ENCODE data around the gene TYSND1.

Gene TYSND1

GRCh38 chr10:70186571-70186970, 40.1 kb upstream of the TYSND1 start:
- TF ChIP-seq POLR2AphosphoS5 (IDR thresholded peaks at IDR 0.05; ENCODE audit: low read depth, low read length) (no peak), TAF1 (IDR thresholded peaks at IDR 0.05; ENCODE audit: borderline replicate concordance, insufficient read depth, low read length) (no peak), REST (IDR thresholded peaks at IDR 0.05; ENCODE audit: insufficient read depth in 1 of 2, low read depth in 2 of 2, low read length in 2 of 2) (no peak), SIN3A (IDR thresholded peaks at IDR 0.05; ENCODE audit: borderline replicate concordance, insufficient read depth, low read length) (no peak), FOXP2 (optimal IDR thresholded peaks at IDR 0.05; ENCODE audit: borderline replicate concordance, extremely low read depth, extremely low read length, insufficient read depth) (no peak)

- TF ChIP-seq POLR2AphosphoS5 (IDR thresholded peaks at IDR 0.05; ENCODE audit: low read depth, low read length): no peak
- no peak for TF ChIP-seq TAF1 (IDR thresholded peaks at IDR 0.05; ENCODE audit: borderline replicate concordance, insufficient read depth, low read length)
- no peak for TF ChIP-seq REST (IDR thresholded peaks at IDR 0.05; ENCODE audit: insufficient read depth in 1 of 2, low read depth in 2 of 2, low read length in 2 of 2)
- TF ChIP-seq FOXP2 (optimal IDR thresholded peaks at IDR 0.05; ENCODE audit: borderline replicate concordance, extremely low read depth, extremely low read length, insufficient read depth): no peak
- no peak for TF ChIP-seq SIN3A (IDR thresholded peaks at IDR 0.05; ENCODE audit: borderline replicate concordance, insufficient read depth, low read length)
Measured at GRCh38 chr10:70186090-70186489, 39.6 kb upstream of the TYSND1 start.

GRCh38 chr10:70183304-70183703, 36.8 kb upstream of the TYSND1 start:
- no peak for TF ChIP-seq TAF1 (IDR thresholded peaks at IDR 0.05; ENCODE audit: borderline replicate concordance, insufficient read depth, low read length)
- TF ChIP-seq SIN3A (IDR thresholded peaks at IDR 0.05; ENCODE audit: borderline replicate concordance, insufficient read depth, low read length): no peak
- no peak for TF ChIP-seq REST (IDR thresholded peaks at IDR 0.05; ENCODE audit: insufficient read depth in 1 of 2, low read depth in 2 of 2, low read length in 2 of 2)
- no peak for TF ChIP-seq POLR2AphosphoS5 (IDR thresholded peaks at IDR 0.05; ENCODE audit: low read depth, low read length)
- TF ChIP-seq FOXP2 (optimal IDR thresholded peaks at IDR 0.05; ENCODE audit: borderline replicate concordance, extremely low read depth, extremely low read length, insufficient read depth): no peak

GRCh38 chr10:70178139-70178725, 31.7 kb upstream of the TYSND1 start:
- TF ChIP-seq POLR2AphosphoS5 (IDR thresholded peaks at IDR 0.05; ENCODE audit: low read depth, low read length) (no peak), FOXP2 (optimal IDR thresholded peaks at IDR 0.05; ENCODE audit: borderline replicate concordance, extremely low read depth, extremely low read length, insufficient read depth) (no peak), SIN3A (IDR thresholded peaks at IDR 0.05; ENCODE audit: borderline replicate concordance, insufficient read depth, low read length) (no peak), REST (IDR thresholded peaks at IDR 0.05; ENCODE audit: insufficient read depth in 1 of 2, low read depth in 2 of 2, low read length in 2 of 2) (no peak), TAF1 (IDR thresholded peaks at IDR 0.05; ENCODE audit: borderline replicate concordance, insufficient read depth, low read length) (no peak)
